Lung (tissue), 12 donors: ENCODE data around the gene LRP3. TPM values are rescaled to one million over a fixed set of nuclear protein-coding genes. Genes with fewer than 3 reads are reported as not detected.

ENCODE experiments used
- ATAC-seq: fragments of 200-7000 bp; cut with Tn5 transposase; one replicate; pipeline ENCODE4 v1.9.1; 2020; ENCODE audit warnings: moderate number of reproducible peaks; ENCODE audit not compliant: insufficient read depth, low FRiP score
- DNase-seq, 3 donors: peaks; one replicate each; pipeline ENCODE4 v3.0.0-alpha.2; 2013 to 2017
- H3K27ac ChIP-seq, 2 donors: one replicate each; pipeline ENCODE4 v1.5.1; 2013; ENCODE audit warnings: mild to moderate bottlenecking in 2 of 2, moderate library complexity in 2 of 2, control low read depth in 1 of 2, inconsistent platforms in 1 of 2, low read depth in 1 of 2, low read length in 1 of 2
- H3K27me3 ChIP-seq, 3 donors: one replicate each; pipeline ENCODE4 v1.5.1; 2013; ENCODE audit warnings: low read length in 2 of 3; ENCODE audit not compliant: control insufficient read depth in 3 of 3, insufficient read depth in 3 of 3
- H3K36me3 ChIP-seq, 4 donors: one replicate each; pipeline ENCODE4 v1.5.1; 2013; ENCODE audit warnings: low read length in 4 of 4, mild to moderate bottlenecking in 1 of 4, moderate library complexity in 1 of 4; ENCODE audit not compliant: control insufficient read depth in 4 of 4, insufficient read depth in 4 of 4
- H3K4me1 ChIP-seq, 5 donors: one replicate each; pipeline ENCODE4 v1.5.1; 2013; ENCODE audit warnings: low read length in 5 of 5, mild to moderate bottlenecking in 2 of 5, moderate library complexity in 1 of 5; ENCODE audit not compliant: control insufficient read depth in 5 of 5, insufficient read depth in 5 of 5
- H3K4me3 ChIP-seq: one replicate; pipeline ENCODE4 v1.5.1; 2013; ENCODE audit warnings: mild to moderate bottlenecking, control low read depth, moderate library complexity
- H3K9ac ChIP-seq, 2 donors: one replicate each; pipeline ENCODE4 v1.5.1; 2013; ENCODE audit warnings: low read length in 2 of 2, control low read depth in 1 of 2; ENCODE audit not compliant: insufficient read depth in 1 of 2
- H3K9me3 ChIP-seq, 4 donors: one replicate each; pipeline ENCODE4 v1.5.1; 2013; ENCODE audit warnings: low read length in 3 of 4, mild to moderate bottlenecking in 1 of 4, moderate library complexity in 1 of 4; ENCODE audit not compliant: control insufficient read depth in 4 of 4, insufficient read depth in 3 of 4
- CTCF ChIP-seq: IDR thresholded peaks from 2 replicates; pipeline ENCODE4 v1.5.1; 2012; ENCODE audit warnings: mild to moderate bottlenecking; ENCODE audit errors: control extremely low read depth, extremely low read depth
- WGBS, 2 donors: extraction: QIAGEN DNeasy Blood & Tissue Kit; methylation state at CpG; one replicate each; pipeline ENCODE4 v1.1.7; 2013; 5-methylcytosine and 5-hydroxymethylcytosine counted together
- polyA plus RNA-seq, 2 donors: library from polyadenylated mRNA; stranded (reverse); fragments of 200-250 nt; gene quantifications; one replicate each; pipeline ENCODE4 v1.2.1, GENCODE V29; 2013
- total RNA-seq, 2 donors: library from RNA; depleted of rRNA in 1 of 2; stranded (reverse); fragments of >200 nt in 1 of 2; gene quantifications; one replicate each; pipeline ENCODE4 v1.2.1, GENCODE V29; 2014 to 2021
- donor health status: control.
- donor health status: control.
- donor health status: Bipolar disorder and iron deficiency.
- donor health status: healthy.
- donor health status: DM: yes; HTN: yes; CAD: no.

The LRP3 gene
- total and polyA plus RNA-seq, 4 donors, result 10.6 to 18.2 (median 14.6) TPM

DNA sequence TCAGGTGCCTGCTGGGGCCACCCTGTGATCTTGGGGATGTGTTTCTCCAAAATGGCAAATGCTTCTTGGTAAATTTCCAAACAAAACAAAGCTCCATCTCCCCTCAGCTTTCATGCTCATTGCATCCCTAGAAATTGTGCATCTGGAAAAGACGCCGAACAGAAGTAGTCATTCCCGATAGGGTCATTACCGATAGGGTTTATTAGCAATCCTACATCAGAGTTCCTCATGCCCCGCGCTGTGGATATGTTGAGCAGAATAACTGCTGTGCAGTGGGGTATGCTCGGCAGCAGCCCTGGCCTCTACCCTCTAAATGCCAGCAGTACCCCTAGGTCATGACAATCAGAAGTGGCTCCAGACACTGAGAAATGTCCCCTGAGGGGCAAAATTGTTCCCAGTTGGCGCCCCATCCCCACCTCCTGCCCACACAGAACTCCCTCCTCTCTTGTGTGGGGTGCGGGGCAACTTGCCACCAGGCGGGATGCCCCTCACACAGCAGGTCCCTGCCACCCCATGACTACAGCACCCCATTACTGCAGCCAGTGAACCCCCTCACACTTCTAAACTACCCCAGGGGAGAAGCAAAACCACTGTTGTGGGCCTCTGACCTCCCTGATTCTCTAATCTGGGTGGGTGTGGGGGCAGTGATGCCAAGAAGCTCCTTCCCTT, 44.5 kb downstream of the LRP3 start:
- no peak overlapping the region for H3K27ac ChIP-seq
- no peak for DNase-seq
- no peak overlapping the region for H3K9ac ChIP-seq
- no peaks in the 10 kb centered on the region for H3K9me3 ChIP-seq
- H3K36me3 ChIP-seq, result no peaks in the 10 kb centered on the region
- no peak for TF ChIP-seq CTCF
- no peaks in the 10 kb centered on the region for H3K4me1 ChIP-seq
- H3K27me3 ChIP-seq, result no peaks in the 10 kb centered on the region
- WGBS, 2 donors, result 93 to 94% methylated on average over 10 of the region's 10 CpGs
- ATAC-seq, result no peak
- H3K4me3 ChIP-seq, result no peak overlapping the region

- DNase-seq (no peak), ATAC-seq (no peak)
- H3K36me3 ChIP-seq, result no peaks in the 10 kb centered on the region
- no peaks in the 10 kb centered on the region for H3K4me1 ChIP-seq
- H3K4me3 ChIP-seq, result no peak overlapping the region
- 79 to 91% methylated on average over 10 of the region's 10 CpGs for WGBS, 2 donors
- no peak overlapping the region for H3K27ac ChIP-seq
- no peaks in the 10 kb centered on the region for H3K9me3 ChIP-seq
- TF ChIP-seq CTCF, result no peak
- no peak overlapping the region for H3K9ac ChIP-seq
- H3K27me3 ChIP-seq, result no peaks in the 10 kb centered on the region
Measured at GRCh38 chr19:33239223-33239975, 45.3 kb downstream of the LRP3 start.

DNA sequence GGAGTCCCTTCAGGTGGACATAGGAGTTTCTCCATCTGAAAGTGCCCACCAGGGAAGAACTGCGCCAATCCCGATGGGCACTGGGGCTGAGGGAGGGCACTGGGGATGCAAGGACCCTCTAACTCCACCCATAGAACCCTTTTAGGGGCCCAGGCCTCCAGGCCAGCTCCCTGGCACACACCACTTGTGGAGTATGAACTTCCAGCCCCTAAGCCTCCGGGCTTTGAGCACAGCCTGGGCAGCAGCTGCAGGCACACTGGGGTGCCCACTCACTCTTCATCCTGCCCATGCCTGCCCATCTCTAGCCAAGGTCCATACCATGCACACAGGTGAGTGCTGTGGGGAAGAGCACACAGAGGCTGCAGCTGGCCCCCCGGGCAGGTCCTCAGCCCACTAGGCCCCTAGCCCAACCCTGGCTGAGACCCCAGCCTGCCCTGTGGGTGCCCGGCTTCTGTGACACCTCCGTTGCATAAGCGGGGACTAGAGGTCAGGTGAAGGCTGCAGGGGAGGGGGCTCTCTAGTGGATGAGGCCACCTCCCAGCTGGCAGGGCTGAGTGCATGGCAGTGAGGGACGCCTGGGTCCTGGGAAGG, 46.1 kb downstream of the LRP3 start:
- H3K27ac ChIP-seq, result no peak overlapping the region
- H3K4me3 ChIP-seq, result no peak overlapping the region
- no peaks in the 10 kb centered on the region for H3K36me3 ChIP-seq
- no peaks in the 10 kb centered on the region for H3K27me3 ChIP-seq
- 87 to 91% methylated on average over 8 of the region's 8 CpGs for WGBS, 2 donors
- peaks cover 0 to 4% (median under 1%) of the 10 kb centered on the region in 4 donors for H3K9me3 ChIP-seq
- ATAC-seq (no peak), DNase-seq (no peak)
- H3K4me1 ChIP-seq, result no peaks in the 10 kb centered on the region
- no peak overlapping the region for H3K9ac ChIP-seq
- no peak for TF ChIP-seq CTCF
